Astrocyte (in vitro differentiated cells and primary cell): ENCODE results near the gene BBS9. TPM values are rescaled to one million over a fixed set of nuclear protein-coding genes. Genes with fewer than 3 reads are reported as not detected.

Experiments
- DNase-seq: peaks from one replicate; pipeline ENCODE4 v3.0.0-alpha.2; 2010; ENCODE audit warnings: low read depth
- FAIRE-seq: peaks from 2 replicates; lab custom pipeline; 2011; peaks lifted over from hg19 to GRCh38; lab: Jason Lieb, UNC
- H2AFZ ChIP-seq: 2 replicates; pipeline ENCODE4 v1.6.0; 2012; ENCODE audit warnings: low read depth, low read length, inconsistent platforms
- H3K27ac ChIP-seq: 2 replicates; pipeline ENCODE4 v1.5.1; 2011; ENCODE audit warnings: low read depth, low read length, inconsistent platforms
- H3K27me3 ChIP-seq: 2 replicates; pipeline ENCODE4 v1.6.0; 2011; ENCODE audit warnings: low read length, inconsistent platforms; ENCODE audit not compliant: insufficient read depth
- H3K36me3 ChIP-seq: 2 replicates; pipeline ENCODE4 v1.5.1; 2011; ENCODE audit warnings: low read length, inconsistent platforms; ENCODE audit not compliant: insufficient read depth
- H3K4me1 ChIP-seq: 2 replicates; pipeline ENCODE4 v1.5.1; 2011; ENCODE audit warnings: low read length, inconsistent platforms; ENCODE audit not compliant: insufficient read depth
- H3K4me2 ChIP-seq: 2 replicates; pipeline ENCODE4 v1.6.0; 2012; ENCODE audit warnings: low read length, inconsistent platforms
- H3K4me3 ChIP-seq: 2 replicates; pipeline ENCODE4 v1.5.1; 2011; ENCODE audit warnings: low read depth, mild to moderate bottlenecking, low read length, inconsistent platforms; ENCODE audit not compliant: insufficient read depth
- H3K79me2 ChIP-seq: 2 replicates; pipeline ENCODE4 v1.6.0; 2012; ENCODE audit warnings: mild to moderate bottlenecking, low read length, inconsistent platforms; ENCODE audit not compliant: insufficient read depth
- H3K9ac ChIP-seq: 2 replicates; pipeline ENCODE4 v1.6.0; 2012; ENCODE audit warnings: mild to moderate bottlenecking, low read length, inconsistent platforms
- H3K9me3 ChIP-seq: 2 replicates; pipeline ENCODE4 v1.5.1; 2012; ENCODE audit warnings: low read depth, mild to moderate bottlenecking, low read length, inconsistent platforms; ENCODE audit not compliant: insufficient read depth
- H4K20me1 ChIP-seq: 2 replicates; pipeline ENCODE4 v1.6.0; 2012; ENCODE audit warnings: low read length, inconsistent platforms; ENCODE audit not compliant: insufficient read depth
- H3K27ac Mint-ChIP-seq: one replicate; pipeline ENCODE4 v1.8.0; 2021; ENCODE audit warnings: mild to moderate bottlenecking, mixed read lengths; ENCODE audit not compliant: unreplicated experiment
- H3K27me3 Mint-ChIP-seq: one replicate; pipeline ENCODE4 v1.8.0; 2021; ENCODE audit warnings: low read depth, mixed read lengths; ENCODE audit not compliant: unreplicated experiment
- H3K36me3 Mint-ChIP-seq: one replicate; pipeline ENCODE4 v1.8.0; 2021; ENCODE audit warnings: low read depth, mixed read lengths; ENCODE audit not compliant: unreplicated experiment
- H3K4me1 Mint-ChIP-seq: one replicate; pipeline ENCODE4 v1.8.0; 2021; ENCODE audit warnings: low read depth, mixed read lengths; ENCODE audit not compliant: unreplicated experiment
- H3K4me3 Mint-ChIP-seq: one replicate; pipeline ENCODE4 v1.8.0; 2021; ENCODE audit warnings: mild to moderate bottlenecking, moderate library complexity, mixed read lengths; ENCODE audit not compliant: unreplicated experiment
- H3K9me3 Mint-ChIP-seq: one replicate; pipeline ENCODE4 v1.8.0; 2021; ENCODE audit warnings: mild to moderate bottlenecking, mixed read lengths; ENCODE audit not compliant: unreplicated experiment
- CTCF ChIP-seq: IDR thresholded peaks from 2 replicates; pipeline ENCODE4 v1.5.1; 2011; ENCODE audit warnings: low read depth, mild to moderate bottlenecking, inconsistent platforms, low read length, moderate library complexity; ENCODE audit not compliant: insufficient read depth
- EZH2 ChIP-seq: IDR thresholded peaks from 2 replicates; pipeline ENCODE4 v1.6.1; 2012; ENCODE audit warnings: mild to moderate bottlenecking, low read length, inconsistent platforms; ENCODE audit not compliant: insufficient read depth
- total RNA-seq: library from RNA; stranded (reverse); gene quantifications from 2 replicates; pipeline ENCODE4 v1.2.1, GENCODE V29; 2021

BBS9 gene
- total RNA-seq, 1 donor from 2014 or later: 25.1 TPM

DNA sequence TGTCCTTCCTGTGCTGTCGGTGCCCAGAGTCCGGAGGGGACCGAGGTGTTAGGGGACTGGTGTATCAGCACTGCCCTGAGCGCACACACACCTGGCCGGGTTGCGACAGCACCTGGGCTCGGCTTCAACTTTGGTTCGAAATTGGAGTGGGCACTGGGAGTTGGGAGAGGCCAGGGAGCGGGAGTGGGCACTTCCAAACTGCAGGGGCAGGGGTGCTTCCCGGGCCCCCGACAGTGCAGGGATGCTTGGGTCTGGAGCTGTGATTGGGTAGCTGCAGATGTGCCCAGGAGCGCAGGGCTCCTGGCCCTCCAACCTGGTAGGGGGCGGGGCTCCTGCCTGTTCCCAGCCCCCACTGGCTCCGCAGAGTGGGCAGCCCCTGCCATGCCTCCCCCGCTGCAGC, 7.7 kb downstream of the BBS9 start:
- Mint-ChIP-seq H3K9me3 (peaks cover 5% of the 10 kb centered on the region), H3K27me3 (no peaks in the 10 kb centered on the region), H3K27ac (no peak overlapping the region), H3K4me1 (no peaks in the 10 kb centered on the region), H3K4me3 (no peak overlapping the region), H3K36me3 (peaks cover 4% of the 10 kb centered on the region)
- Histone ChIP-seq H3K9me3 (peaks cover 3% of the 10 kb centered on the region), H3K9ac (no peak overlapping the region), H3K27me3 (no peaks in the 10 kb centered on the region), H3K4me2 (no peak overlapping the region), H3K27ac (no peak overlapping the region), H3K4me3 (no peak overlapping the region), H3K4me1 (no peaks in the 10 kb centered on the region), H4K20me1 (peaks cover 4% of the 10 kb centered on the region), H2AFZ (no peak overlapping the region), H3K36me3 (no peaks in the 10 kb centered on the region), H3K79me2 (no peaks in the 10 kb centered on the region)
- TF ChIP-seq EZH2: no peak
- TF ChIP-seq CTCF: no peak
- DNase-seq (no peak), FAIRE-seq (no peak)

DNA sequence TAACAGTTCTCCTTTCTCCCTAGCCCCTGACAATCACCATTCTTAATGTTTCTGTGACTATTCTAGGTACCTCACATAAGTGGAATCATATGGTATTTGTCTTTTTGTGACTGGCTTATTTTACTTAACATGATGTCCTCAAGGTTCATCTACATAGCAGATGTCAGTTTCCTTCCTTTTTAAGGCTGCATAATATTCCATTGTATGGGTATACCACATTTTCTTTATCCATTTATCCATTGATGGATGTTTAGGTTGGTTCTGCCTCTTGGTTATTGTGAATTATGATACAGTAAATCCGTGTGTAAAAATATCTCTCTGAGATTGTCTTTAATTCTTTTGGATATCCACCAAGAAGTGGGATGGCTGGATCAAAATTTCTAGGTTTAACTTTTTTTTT, 13.2 kb downstream of the BBS9 start:
- H3K27me3 ChIP-seq: no peaks in the 10 kb centered on the region
- Mint-ChIP-seq H3K36me3 (peaks cover 3% of the 10 kb centered on the region), H3K27ac (no peak overlapping the region), H3K4me3 (no peak overlapping the region), H3K9me3 (peaks cover 3% of the 10 kb centered on the region), H3K4me1 (no peaks in the 10 kb centered on the region), H3K27me3 (no peaks in the 10 kb centered on the region)
- no peak overlapping the region for H3K4me2 ChIP-seq
- H2AFZ ChIP-seq: no peak overlapping the region
- no peak overlapping the region for H3K4me3 ChIP-seq
- TF ChIP-seq CTCF: no peak
- TF ChIP-seq EZH2: no peak
- no peak for DNase-seq
- peaks cover 2% of the 10 kb centered on the region for H4K20me1 ChIP-seq
- no peaks in the 10 kb centered on the region for H3K36me3 ChIP-seq
- no peaks in the 10 kb centered on the region for H3K4me1 ChIP-seq
- no peaks in the 10 kb centered on the region for H3K79me2 ChIP-seq
- no peak overlapping the region for H3K27ac ChIP-seq
- no peak overlapping the region for H3K9ac ChIP-seq
- H3K9me3 ChIP-seq: no peaks in the 10 kb centered on the region
- FAIRE-seq: no peak

GRCh38 chr7:33143996-33144718, 14.8 kb downstream of the BBS9 start:
- no peak for TF ChIP-seq EZH2
- TF ChIP-seq CTCF: no peak
- no peak overlapping the region for H3K9ac ChIP-seq
- peaks cover 5% of the 10 kb centered on the region for H3K36me3 Mint-ChIP-seq
- FAIRE-seq: no peak
- no peaks in the 10 kb centered on the region for H3K9me3 ChIP-seq
- H2AFZ ChIP-seq: no peak overlapping the region
- H3K9me3 Mint-ChIP-seq: peaks cover 3% of the 10 kb centered on the region
- H3K4me3 ChIP-seq: no peak overlapping the region
- H4K20me1 ChIP-seq: no peaks in the 10 kb centered on the region
- H3K4me1 Mint-ChIP-seq: no peaks in the 10 kb centered on the region
- no peak overlapping the region for H3K27ac Mint-ChIP-seq
- H3K4me1 ChIP-seq: no peaks in the 10 kb centered on the region
- H3K79me2 ChIP-seq: no peaks in the 10 kb centered on the region
- no peak overlapping the region for H3K4me3 Mint-ChIP-seq
- H3K36me3 ChIP-seq: no peaks in the 10 kb centered on the region
- DNase-seq: peak; percentile 84
- no peaks in the 10 kb centered on the region for H3K27me3 Mint-ChIP-seq
- peak overlapping the region; percentile 52 for H3K4me2 ChIP-seq
- H3K27me3 ChIP-seq: no peaks in the 10 kb centered on the region
- H3K27ac ChIP-seq: no peak overlapping the region
